LHCN-M2 (cell line): ENCODE data around the gene ITGA5. TPM values are rescaled to one million over a fixed set of nuclear protein-coding genes. Genes with fewer than 3 reads are reported as not detected.
"Not testable (repeated sequence)": the region's sequence is repeated elsewhere in the genome, so short reads cannot be mapped to it uniquely, and the experiment has no call there.

ENCODE experiments used
- DNase-seq: peaks from one replicate; pipeline ENCODE4 v3.0.0-alpha.2; 2012; ENCODE audit warnings: low read depth
- total RNA-seq: library from RNA; depleted of rRNA; stranded (reverse); fragments of >200 nt; gene quantifications from 2 replicates; pipeline ENCODE4 v1.2.3, GENCODE V29; 2014; rRNA removed

The ITGA5 gene
- total RNA-seq, 1 experiment from 2014 or later, result 202 TPM

DNA sequence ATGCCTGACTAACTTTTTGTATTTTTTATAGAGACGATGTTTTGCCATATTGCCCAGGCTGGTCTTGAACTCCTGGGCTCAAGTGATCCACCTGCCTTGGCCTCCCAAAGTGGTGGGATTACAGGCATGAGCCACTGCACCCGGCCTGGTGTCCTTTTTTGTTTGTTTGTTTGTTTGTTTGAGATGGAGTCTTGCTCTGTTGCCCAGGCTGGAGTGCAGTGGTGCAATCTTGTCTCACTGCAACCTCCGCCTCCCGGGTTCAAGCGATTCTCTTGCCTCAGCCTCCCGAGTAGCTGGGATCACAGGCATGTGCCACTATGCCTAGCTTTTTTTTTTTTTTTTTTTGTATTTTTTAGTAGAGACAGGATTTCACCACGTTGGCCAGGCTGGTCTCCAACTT, 64.8 kb downstream of the ITGA5 start:
- DNase-seq, result not testable (repeated sequence)

DNA sequence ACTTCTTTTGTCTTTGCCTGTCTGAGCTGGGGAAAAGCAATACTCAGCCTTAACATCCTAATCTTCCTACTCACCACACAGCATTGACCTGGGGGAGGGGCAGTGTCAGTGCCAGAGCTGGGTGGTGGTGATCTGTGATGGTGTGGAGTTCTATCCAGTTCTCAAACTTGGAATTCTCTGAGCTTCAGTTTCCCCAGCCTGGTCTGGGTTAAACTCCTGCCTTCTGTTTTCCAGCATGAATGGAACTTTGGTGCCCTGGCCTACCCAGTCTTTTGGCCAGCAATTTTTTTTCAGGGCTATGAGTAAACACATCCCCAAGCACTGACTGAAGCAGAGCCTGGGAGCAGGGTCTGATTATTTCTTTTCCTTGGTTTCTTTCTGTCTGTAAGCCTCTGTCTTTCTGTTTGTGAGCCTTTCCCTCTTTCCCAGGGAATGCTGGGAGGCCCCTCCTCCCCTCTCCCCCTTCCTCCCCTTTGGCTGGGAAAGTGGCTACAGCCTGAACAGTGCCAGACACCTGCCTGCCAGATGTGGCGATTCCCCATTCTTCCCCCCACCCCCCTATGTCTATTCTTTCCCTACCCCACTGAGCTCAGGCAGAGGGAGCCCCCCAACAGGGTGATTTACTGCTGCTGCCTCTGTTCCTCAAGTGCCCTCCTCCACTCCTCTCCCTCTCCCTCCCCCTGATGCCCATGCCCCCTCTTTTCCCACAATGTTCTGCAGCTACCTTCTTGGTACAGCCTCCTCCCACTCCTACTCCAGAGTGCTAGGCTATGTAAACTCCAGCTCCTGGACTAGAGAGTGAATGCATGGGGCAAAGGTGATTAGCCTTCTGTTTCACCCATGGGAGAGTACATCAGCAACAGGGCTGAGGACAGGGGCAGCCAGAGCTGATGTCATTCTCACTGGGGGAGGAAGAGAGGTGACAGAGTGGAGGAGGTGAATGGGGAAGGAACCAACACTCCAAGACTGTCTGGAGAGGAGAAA, 65.9 kb downstream of the ITGA5 start:
- DNase-seq, result no peak

DNA sequence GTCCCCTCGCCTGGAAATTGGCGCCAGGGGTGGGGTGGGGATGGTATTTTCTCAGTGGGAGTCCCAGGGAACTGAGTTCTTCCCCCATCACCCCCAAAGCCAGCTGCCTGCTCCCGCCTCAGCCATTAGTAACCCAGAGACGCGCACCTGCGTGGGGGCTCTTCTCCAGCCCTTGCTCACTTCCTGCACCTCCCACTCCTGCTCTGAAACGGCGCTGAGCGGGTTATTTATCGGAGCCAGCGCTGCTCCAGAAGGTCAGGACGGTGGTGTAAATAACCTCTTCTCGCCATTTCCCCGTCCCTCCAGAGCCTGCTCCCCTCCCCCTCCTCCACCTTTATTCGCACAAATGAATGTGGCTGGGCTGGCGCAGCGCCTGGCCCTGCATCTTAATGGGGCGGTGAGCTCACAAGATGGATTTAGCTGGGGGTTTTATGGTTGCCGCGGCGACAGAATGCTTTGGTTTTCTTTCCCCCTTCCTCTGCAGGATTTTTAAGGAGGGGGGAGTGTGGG, 67.0 kb downstream of the ITGA5 start:
- DNase-seq, result no peak

DNA sequence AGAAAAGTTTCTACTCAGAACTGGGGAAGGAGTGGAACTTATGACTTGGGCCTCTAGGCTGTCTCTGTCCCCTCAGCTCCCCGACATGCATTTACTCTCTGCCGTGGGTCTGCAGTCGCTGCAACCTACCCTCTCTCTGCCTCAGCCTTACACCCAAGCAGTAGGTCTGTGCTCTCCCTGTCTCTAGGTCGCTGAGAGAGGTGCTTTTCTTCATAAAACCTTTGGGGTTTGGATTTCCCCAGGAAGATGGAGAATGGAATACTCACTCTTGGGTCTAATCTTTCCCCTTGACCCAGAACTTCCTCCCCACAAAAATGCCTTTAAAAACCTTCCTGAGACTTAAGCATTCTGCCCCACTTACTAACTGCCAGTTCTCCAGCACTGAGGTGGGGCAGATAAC, 67.7 kb downstream of the ITGA5 start:
- no peak for DNase-seq

DNA sequence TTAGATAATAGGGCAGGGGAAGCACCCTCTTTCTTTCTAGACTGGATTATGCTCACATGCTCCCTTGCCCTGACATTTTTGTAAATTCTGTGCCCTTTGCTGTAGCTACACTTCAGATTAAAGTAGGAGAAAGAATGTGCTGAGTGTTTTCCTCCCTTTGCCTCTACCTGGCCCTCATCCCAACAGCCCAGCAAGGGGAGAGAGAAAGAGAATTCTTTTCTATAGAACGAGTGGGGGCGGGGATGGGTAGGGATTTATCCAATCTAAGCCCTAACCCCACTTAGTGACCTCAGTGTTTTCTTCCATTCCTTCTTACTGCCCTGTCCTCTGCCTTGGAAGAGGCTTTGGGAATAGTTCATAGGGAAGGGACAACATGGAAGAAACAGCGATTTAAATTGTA, 68.3 kb downstream of the ITGA5 start:
- no peak for DNase-seq

DNA sequence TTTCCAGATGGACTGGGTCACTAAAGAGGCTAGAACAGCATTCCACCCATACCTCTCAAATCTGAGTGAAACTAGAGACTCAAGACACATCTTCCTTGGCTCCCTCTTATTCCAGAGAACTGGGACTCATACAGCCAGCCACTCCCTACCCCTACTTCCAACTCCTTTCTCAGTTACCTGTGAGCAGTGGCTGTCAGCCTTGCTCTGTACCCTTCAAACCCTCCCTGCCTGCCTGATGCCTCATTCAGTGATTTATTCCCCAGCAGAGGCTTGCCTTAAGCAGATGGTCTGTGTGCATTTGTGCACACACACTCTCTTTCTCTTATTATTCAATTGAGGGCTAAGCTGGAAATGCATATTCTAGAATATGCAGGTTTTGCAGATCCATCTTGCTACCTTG, 69.4 kb downstream of the ITGA5 start:
- no peak for DNase-seq

DNA sequence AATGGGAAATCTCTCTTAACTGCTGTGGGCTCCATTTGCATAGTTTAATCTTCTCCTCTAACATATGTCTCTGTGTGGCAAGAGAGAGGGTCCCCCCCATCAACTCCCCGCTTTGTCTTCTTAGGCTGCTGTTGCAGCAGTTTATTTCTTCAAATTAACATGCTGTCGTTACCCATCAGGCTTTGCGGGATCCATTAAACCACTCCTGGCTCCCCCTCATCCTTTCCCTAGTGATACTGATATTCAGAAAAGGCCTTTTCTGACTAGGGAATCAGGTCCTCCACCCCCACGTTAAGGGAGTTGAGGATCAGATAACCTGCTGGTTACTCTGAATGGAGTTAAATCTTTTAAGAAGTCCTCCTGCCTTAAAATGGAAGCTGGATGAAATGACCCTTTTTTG, 70.0 kb downstream of the ITGA5 start:
- no peak for DNase-seq

Other genes with a start within 250 kb of the ITGA5 start
- 57.6 and 69.9 TPM in 2 replicates for gene SMUG1, start 230.3 kb downstream of the ITGA5 start, total RNA-seq
- gene CBX5, start 139.1 kb downstream of the ITGA5 start, total RNA-seq, result 65.3 and 90.8 TPM in 2 replicates
- gene HNRNPA1, start 138.5 kb downstream of the ITGA5 start, total RNA-seq, result 529 and 606 TPM in 2 replicates
- 0.06 TPM in 1 of 2 replicates, not detected in the other for gene NFE2, start 118.3 kb downstream of the ITGA5 start, total RNA-seq
- 124 and 186 TPM in 2 replicates for gene COPZ1, start 94.1 kb downstream of the ITGA5 start, total RNA-seq
- gene GPR84, start 54.8 kb downstream of the ITGA5 start, total RNA-seq, result not detected in 2 replicates
- gene ZNF385A, start 34.5 kb downstream of the ITGA5 start, total RNA-seq, result 2.6 and 3.7 TPM in 2 replicates
- gene GTSF1, start 54.3 kb upstream of the ITGA5 start, total RNA-seq, result not detected in 2 replicates
- not detected in 2 replicates for gene NCKAP1L, start 78.5 kb upstream of the ITGA5 start, total RNA-seq
- gene PDE1B, start 130.3 kb upstream of the ITGA5 start, total RNA-seq, result not detected in 2 replicates
- gene PPP1R1A, start 169.4 kb upstream of the ITGA5 start, total RNA-seq, result not detected in 2 replicates
- not detected in 2 replicates for gene LACRT, start 215.6 kb upstream of the ITGA5 start, total RNA-seq
- gene DCD, start 229.1 kb upstream of the ITGA5 start, total RNA-seq, result not detected in 2 replicates